NCI-H2029 (cell line): ENCODE measurements around the gene KCNG2.

Experiments used
- DNase-seq: peaks from one replicate; lab custom pipeline; 2025; lab: John Stamatoyannopoulos, UW

Gene KCNG2

GRCh38 chr18:79884963-79885728 is 87.4 kb downstream of the KCNG2 start:
- DNase-seq = no peak

DNA sequence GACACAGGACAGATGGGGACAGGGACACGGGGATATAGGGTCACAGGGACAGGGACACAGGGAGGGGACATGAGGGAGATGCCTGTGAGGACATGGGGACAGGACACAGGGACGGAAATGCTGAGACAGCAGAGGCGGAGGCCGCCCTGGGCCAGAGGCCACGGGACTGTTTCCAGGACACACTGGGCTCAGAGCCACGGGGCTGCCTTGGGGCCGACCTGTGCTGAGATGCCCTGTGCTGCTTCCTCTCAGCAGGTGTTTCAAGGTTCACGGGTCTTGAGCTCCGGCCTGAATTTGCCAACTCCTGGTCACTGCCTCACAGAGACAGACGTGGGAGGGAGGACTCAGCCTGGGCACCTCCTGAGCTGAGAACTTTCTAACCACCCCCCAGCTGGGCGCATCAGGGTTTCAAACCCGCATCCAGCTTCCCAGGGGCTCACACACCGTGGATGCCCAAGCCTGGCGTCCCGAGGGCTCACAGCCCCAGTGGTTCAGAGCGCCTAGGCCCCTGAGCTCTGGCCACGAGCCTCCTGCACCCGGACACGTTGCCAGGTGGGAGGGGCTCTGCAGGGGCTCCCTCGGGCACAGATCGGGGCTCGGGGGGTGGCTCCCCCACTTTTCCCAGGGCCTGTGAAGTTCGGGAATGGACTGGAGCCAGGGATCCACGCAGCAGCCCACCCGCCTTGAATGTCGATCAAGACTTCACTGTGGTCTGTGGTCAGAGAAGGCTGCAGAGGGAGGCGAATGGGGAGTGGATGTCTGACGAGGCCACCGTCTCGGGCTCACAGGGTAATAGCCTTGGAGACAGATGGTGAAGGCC is 89.7 kb downstream of the KCNG2 start:
- no peak for DNase-seq

GRCh38 chr18:79888016-79888415 is 90.3 kb downstream of the KCNG2 start:
- no peak for DNase-seq

- DNase-seq = no peak
Observed at GRCh38 chr18:79889569-79889968, 91.8 kb downstream of the KCNG2 start.

GRCh38 chr18:79890674-79891073 is 92.9 kb downstream of the KCNG2 start:
- no peak for DNase-seq

- no peak for DNase-seq
Observed at GRCh38 chr18:79896738-79897137, 99.0 kb downstream of the KCNG2 start.

GRCh38 chr18:79897940-79898625 is 100.3 kb downstream of the KCNG2 start:
- DNase-seq = no peak

DNA sequence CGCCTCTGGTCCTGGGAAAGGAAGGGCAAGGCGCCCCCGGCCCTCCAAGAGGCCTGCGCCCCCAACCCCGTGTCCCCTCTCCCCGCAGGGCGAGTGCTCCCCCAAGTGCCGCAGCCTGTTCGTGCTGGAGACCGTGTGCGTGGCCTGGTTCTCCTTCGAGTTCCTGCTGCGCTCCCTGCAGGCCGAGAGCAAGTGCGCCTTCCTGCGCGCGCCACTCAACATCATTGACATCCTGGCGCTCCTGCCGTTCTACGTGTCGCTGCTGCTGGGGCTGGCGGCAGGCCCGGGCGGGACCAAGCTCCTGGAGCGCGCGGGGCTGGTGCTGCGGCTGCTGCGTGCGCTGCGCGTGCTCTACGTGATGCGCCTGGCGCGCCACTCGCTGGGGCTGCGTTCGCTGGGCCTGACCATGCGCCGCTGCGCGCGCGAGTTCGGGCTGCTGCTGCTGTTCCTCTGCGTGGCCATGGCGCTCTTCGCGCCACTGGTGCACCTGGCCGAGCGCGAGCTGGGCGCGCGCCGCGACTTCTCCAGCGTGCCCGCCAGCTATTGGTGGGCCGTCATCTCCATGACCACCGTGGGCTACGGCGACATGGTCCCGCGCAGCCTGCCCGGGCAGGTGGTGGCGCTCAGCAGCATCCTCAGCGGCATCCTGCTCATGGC is 101.3 kb downstream of the KCNG2 start:
- no peak for DNase-seq

DNA sequence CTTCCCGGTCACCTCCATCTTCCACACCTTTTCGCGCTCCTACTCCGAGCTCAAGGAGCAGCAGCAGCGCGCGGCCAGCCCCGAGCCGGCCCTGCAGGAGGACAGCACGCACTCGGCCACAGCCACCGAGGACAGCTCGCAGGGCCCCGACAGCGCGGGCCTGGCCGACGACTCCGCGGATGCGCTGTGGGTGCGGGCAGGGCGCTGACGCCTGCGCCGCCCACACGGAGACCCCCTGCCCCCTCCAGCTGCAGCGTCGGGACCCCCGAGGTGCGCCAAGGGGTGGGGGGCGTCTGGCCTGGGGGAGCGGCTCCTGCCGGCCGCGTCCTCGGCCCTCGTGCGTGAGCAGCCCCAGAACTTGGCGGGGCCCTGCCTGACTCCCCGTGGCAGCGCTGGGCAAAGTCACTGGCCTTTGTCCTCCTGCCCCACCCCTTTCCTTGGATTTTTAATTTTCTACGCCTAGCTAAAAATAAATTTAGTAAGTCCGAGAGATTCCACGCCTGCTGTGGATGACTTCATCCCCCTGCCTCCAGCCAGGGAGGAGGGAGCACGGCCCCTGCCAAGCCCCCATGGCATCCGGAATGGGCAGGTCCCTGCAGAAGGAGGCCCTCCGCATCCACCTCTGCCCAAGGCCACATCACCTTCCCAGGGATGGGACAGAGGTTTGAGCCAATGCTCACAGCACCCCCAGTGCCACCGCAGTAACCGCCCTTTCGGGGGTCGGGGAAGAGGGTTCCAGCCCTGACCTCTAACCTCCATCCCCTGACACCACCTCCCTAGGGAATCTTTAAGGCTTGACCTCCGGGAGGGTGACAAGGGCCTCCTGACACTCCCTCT is 102.1 kb downstream of the KCNG2 start:
- no peak for DNase-seq

- DNase-seq = no peak
Observed at GRCh38 chr18:79900610-79901570, 103.2 kb downstream of the KCNG2 start.

GRCh38 chr18:79901665-79902064 is 103.9 kb downstream of the KCNG2 start:
- DNase-seq = no peak

DNA sequence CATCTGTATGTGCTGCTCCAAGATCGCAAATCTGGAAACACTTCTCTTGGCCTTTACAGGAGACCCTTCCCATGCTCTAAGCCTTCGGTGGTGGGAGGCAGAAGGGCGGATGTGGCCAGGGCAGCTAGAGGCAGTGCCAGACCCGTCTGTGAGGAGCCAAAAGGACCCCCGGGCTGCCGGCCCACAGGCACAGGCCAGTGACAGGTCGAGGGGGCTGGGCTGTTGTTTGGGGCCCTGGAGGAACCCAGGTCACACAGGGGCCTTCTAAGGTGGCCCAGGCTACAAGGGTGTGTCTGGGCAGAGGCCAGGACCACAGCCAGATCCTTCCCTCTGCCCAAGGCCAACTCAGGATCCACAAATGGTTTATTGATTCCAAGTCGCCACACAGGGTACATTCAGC is 104.3 kb downstream of the KCNG2 start:
- DNase-seq = no peak

DNA sequence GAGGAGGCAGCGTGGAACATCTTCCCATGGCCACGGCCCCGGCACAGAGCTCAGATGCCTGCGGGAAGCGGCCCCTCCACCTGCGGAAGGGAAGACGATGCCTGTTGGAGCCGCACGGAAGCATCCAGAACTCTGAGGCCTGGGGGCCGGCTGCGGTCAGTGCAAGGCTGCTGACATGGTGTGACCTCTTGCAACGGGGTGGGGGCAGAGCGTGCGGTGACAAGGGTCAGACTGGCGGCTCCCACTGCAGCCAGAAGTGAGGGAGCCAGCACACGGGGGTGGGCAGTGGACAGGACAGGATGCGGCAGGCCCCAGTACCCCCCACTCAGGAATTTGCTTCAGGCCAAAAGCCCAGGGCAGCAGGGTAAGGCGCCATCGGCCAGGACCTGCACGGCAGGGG is 104.9 kb downstream of the KCNG2 start:
- no peak for DNase-seq

- no peak for DNase-seq
Observed at GRCh38 chr18:79903071-79903635, 105.4 kb downstream of the KCNG2 start.

GRCh38 chr18:79903787-79904356 is 106.1 kb downstream of the KCNG2 start:
- DNase-seq = no peak

DNA sequence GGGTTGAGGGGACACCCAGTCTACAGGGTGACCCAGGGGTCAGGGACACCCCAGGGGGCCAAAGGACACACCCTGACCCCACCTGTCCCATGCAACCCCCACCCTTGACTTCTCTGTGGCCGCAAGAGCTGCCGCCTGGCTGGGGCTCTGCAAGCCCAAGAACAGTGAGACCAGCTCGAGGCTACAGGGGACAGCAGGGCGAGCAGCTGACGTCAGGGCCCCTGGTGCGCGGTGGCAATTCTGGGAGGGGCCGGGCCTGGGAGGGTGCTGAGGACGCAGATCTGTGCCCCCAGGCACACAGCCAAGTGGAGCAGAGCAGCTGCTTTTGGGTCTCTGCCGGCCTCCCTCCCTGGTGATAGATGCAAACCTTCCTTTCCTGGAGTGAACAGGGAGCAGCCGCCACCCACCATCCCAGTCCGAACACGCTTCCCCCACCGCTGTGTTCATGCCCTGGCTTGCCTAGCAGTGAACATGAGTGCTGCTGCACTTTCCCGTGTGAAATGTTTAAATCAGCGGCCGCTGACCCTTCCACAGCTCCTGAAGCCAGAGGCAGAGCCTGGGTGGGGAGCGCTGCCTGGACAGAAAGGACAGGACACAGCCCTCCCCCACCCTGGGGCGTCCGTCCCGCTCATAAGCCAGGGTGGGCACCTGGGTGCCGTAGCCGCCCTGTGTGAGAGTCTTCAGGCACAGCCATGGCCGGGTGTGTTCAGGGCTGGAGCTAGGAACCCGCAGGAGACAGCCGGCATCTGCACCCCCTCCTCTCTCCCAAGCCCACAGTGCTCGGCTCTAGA is 106.8 kb downstream of the KCNG2 start:
- DNase-seq = no peak

DNA sequence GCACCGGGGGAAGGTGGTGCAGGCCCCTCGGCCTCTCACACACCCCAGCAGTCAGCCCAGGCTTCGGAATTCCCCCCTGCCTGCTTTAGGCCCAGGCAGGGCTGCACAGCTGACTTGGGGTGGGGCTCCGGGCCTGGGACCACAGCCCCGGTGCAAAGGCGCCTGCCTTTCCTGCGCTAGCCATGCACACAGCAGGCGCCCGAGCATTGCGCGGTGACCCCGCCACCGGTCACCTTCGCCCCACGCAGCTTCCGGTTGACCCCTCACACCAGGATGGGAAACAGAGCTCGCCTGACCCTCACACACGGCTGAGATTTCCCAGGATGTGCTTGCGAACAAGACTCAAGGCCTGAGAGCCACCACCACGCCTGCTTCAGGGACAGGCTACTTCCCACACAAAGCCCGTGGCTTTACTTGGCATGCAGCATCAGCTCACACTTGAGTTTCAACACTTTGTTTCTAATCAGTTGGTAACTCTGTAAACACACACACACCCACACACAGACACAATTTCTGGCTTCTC is 107.7 kb downstream of the KCNG2 start:
- no peak for DNase-seq

GRCh38 chr18:79905993-79906392 is 108.3 kb downstream of the KCNG2 start:
- DNase-seq = no peak
